GM21526 (cell line): ENCODE results near the gene PTPRU.

Experiments used
- ATAC-seq: cut with Tn5 transposase; IDR thresholded peaks from one replicate; pipeline ENCODE4 v1.9.1; 2021; ENCODE audit warnings: moderate library complexity; ENCODE audit not compliant: unreplicated experiment, low FRiP score

Gene PTPRU

GRCh38 chr1:29235955-29236711, at the start of gene PTPRU:
Gene PTPRU, plus strand, starts transcription at chr1:29236522. Its CDS starts 123 bp downstream, at chr1:29236645.
- ATAC-seq, result peak; percentile 64

- no peak for ATAC-seq
These were observed 49.6 kb upstream of the PTPRU start for GRCh38 chr1:29186707-29187106.

- ATAC-seq, result no peak
These were observed 45.6 kb upstream of the PTPRU start for GRCh38 chr1:29190718-29191117.

- ATAC-seq, result no peak
These were observed 42.4 kb upstream of the PTPRU start for GRCh38 chr1:29193879-29194455.

GRCh38 chr1:29195881-29196291, 40.4 kb upstream of the PTPRU start:
- no peak for ATAC-seq

GRCh38 chr1:29196863-29197589, 39.3 kb upstream of the PTPRU start:
- ATAC-seq, result no peak

GRCh38 chr1:29197590-29197924, 38.8 kb upstream of the PTPRU start:
- no peak for ATAC-seq

GRCh38 chr1:29197993-29198392, 38.3 kb upstream of the PTPRU start:
- no peak for ATAC-seq

- no peak for ATAC-seq
These were observed 35.3 kb upstream of the PTPRU start for GRCh38 chr1:29200906-29201594.

GRCh38 chr1:29201595-29202051, 34.7 kb upstream of the PTPRU start:
- no peak for ATAC-seq

GRCh38 chr1:29202053-29202452, 34.3 kb upstream of the PTPRU start:
- no peak for ATAC-seq

- ATAC-seq, result no peak
These were observed 33.6 kb upstream of the PTPRU start for GRCh38 chr1:29202584-29203340.

GRCh38 chr1:29208442-29208841, 27.9 kb upstream of the PTPRU start:
- ATAC-seq, result no peak

- ATAC-seq, result no peak
These were observed 27.1 kb upstream of the PTPRU start for GRCh38 chr1:29209173-29209572.

- no peak for ATAC-seq
These were observed 25.8 kb upstream of the PTPRU start for GRCh38 chr1:29210278-29211085.

GRCh38 chr1:29211086-29212030, 25.0 kb upstream of the PTPRU start:
- no peak for ATAC-seq

- no peak for ATAC-seq
These were observed 23.3 kb upstream of the PTPRU start for GRCh38 chr1:29213055-29213454.

- ATAC-seq, result no peak
These were observed 18.7 kb upstream of the PTPRU start for GRCh38 chr1:29217633-29218032.
